SK-N-SH treated with all-trans-retinoic acid at 6 μM for 48 hours (cell line): ENCODE measurements around the gene MRPS35.

ENCODE experiments used
- ATAC-seq: fragments of 200-7000 bp; cut with Tn5 transposase; 3 replicates; pipeline ENCODE4 v1.9.1; 2020; ENCODE audit warnings: mild to moderate bottlenecking, moderate library complexity
- ARNTL ChIP-seq: fragments of 450-650 bp; formaldehyde crosslinking; IDR thresholded peaks from 2 replicates; pipeline ENCODE4 v1.5.0; 2020; ENCODE audit warnings: low read depth, mild to moderate bottlenecking, moderate library complexity, borderline replicate concordance
- BACH2 ChIP-seq: fragments of 250-450 bp; sonication (Bioruptor Pico); IDR thresholded peaks from 2 replicates; pipeline ENCODE4 v1.9.0; 2021; ENCODE audit warnings: mild to moderate bottlenecking, borderline replicate concordance
- CREB5 ChIP-seq: fragments of 250-450 bp; sonication (Bioruptor Pico); IDR thresholded peaks from 2 replicates; pipeline ENCODE4 v1.5.1; 2020; ENCODE audit warnings: low read depth, mild to moderate bottlenecking, moderate library complexity
- CSDC2 ChIP-seq: fragments of 250-450 bp; sonication (Bioruptor Pico); IDR thresholded peaks from 2 replicates; pipeline ENCODE4 v1.5.0; 2020; ENCODE audit warnings: mild to moderate bottlenecking, moderate library complexity
- CSRNP3 ChIP-seq: fragments of 250-450 bp; sonication (Bioruptor Pico); IDR thresholded peaks from 2 replicates; pipeline ENCODE4 v1.5.1; 2021; ENCODE audit warnings: mild to moderate bottlenecking, moderate library complexity
- ESRRG ChIP-seq: fragments of 250-450 bp; sonication (Bioruptor Pico); IDR thresholded peaks from 2 replicates; pipeline ENCODE4 v1.6.1; 2021; ENCODE audit warnings: mild to moderate bottlenecking
- GLIS3 ChIP-seq: fragments of 250-450 bp; sonication (Bioruptor Pico); IDR thresholded peaks from 2 replicates; pipeline ENCODE4 v1.5.0; 2020; ENCODE audit warnings: mild to moderate bottlenecking, moderate library complexity
- ISL1 ChIP-seq: fragments of 250-450 bp; sonication (Bioruptor Pico); IDR thresholded peaks from 2 replicates; pipeline ENCODE4 v2.1.2; 2022; ENCODE audit warnings: mild to moderate bottlenecking, moderate library complexity
- OSR1 ChIP-seq: fragments of 250-450 bp; sonication (Bioruptor Pico); IDR thresholded peaks from 2 replicates; pipeline ENCODE4 v1.8.0; 2022; ENCODE audit warnings: moderate library complexity, mild to moderate bottlenecking, inconsistent platforms
- PATZ1 ChIP-seq: fragments of 250-450 bp; sonication (Bioruptor Pico); IDR thresholded peaks from 2 replicates; pipeline ENCODE4 v1.8.0; 2020; ENCODE audit warnings: mild to moderate bottlenecking, moderate library complexity, borderline replicate concordance
- POU6F1 ChIP-seq: fragments of 250-450 bp; sonication (Bioruptor Pico); IDR thresholded peaks from 2 replicates; pipeline ENCODE4 v1.8.0; 2021; ENCODE audit warnings: low read depth, mild to moderate bottlenecking, moderate library complexity, borderline replicate concordance
- PPARA ChIP-seq: fragments of 250-450 bp; sonication (Bioruptor Pico); IDR thresholded peaks from 2 replicates; pipeline ENCODE4 v1.5.0; 2020; ENCODE audit warnings: mild to moderate bottlenecking, borderline replicate concordance
- RARB ChIP-seq: fragments of 250-450 bp; sonication (Bioruptor Pico); IDR thresholded peaks from 2 replicates; pipeline ENCODE4 v1.8.0; 2021; ENCODE audit warnings: mild to moderate bottlenecking, moderate library complexity
- SNAI2 ChIP-seq: fragments of 250-450 bp; sonication (Bioruptor Pico); IDR thresholded peaks from 2 replicates; pipeline ENCODE4 v1.5.0; 2020; ENCODE audit warnings: mild to moderate bottlenecking, moderate library complexity
- TCF4 ChIP-seq: fragments of 250-450 bp; sonication (Bioruptor Pico); IDR thresholded peaks from 2 replicates; pipeline ENCODE4 v1.8.0; 2021; ENCODE audit warnings: mild to moderate bottlenecking, moderate library complexity, borderline replicate concordance
- TOX ChIP-seq: fragments of 250-450 bp; sonication (Bioruptor Pico); IDR thresholded peaks from 2 replicates; pipeline ENCODE4 v1.8.0; 2021; ENCODE audit warnings: mild to moderate bottlenecking, moderate library complexity, borderline replicate concordance
- TSHZ2 ChIP-seq: fragments of 250-450 bp; sonication (Bioruptor Pico); IDR thresholded peaks from 2 replicates; pipeline ENCODE4 v1.5.0; 2020; ENCODE audit warnings: mild to moderate bottlenecking, moderate library complexity
- ZC3H10 ChIP-seq: fragments of 250-450 bp; sonication (Bioruptor Pico); IDR thresholded peaks from 2 replicates; pipeline ENCODE4 v1.5.1; 2021; ENCODE audit warnings: mild to moderate bottlenecking, moderate library complexity
- ZFP3 ChIP-seq: fragments of 250-450 bp; sonication (Bioruptor Pico); IDR thresholded peaks from 2 replicates; pipeline ENCODE4 v1.5.0; 2020; ENCODE audit warnings: mild to moderate bottlenecking, moderate library complexity
- ZFP30 ChIP-seq: fragments of 450-650 bp; formaldehyde crosslinking; IDR thresholded peaks from 2 replicates; pipeline ENCODE4 v1.5.0; 2022; ENCODE audit warnings: mild to moderate bottlenecking, moderate library complexity
- ZNF565 ChIP-seq: fragments of 450-650 bp; formaldehyde crosslinking; conservative IDR thresholded peaks from 2 replicates; pipeline ENCODE4 v1.5.0; 2020; ENCODE audit warnings: low read depth, mild to moderate bottlenecking, moderate library complexity
- ZNF70 ChIP-seq: fragments of 450-650 bp; formaldehyde crosslinking; IDR thresholded peaks from 2 replicates; pipeline ENCODE4 v1.5.0; 2020; ENCODE audit warnings: mild to moderate bottlenecking, moderate library complexity
- ZNF8 ChIP-seq: fragments of 450-650 bp; formaldehyde crosslinking; IDR thresholded peaks from 2 replicates; pipeline ENCODE4 v1.5.0; 2020; ENCODE audit warnings: mild to moderate bottlenecking, moderate library complexity

MRPS35 gene

GRCh38 chr12:27778206-27778605 is 67.6 kb downstream of the MRPS35 start:
- ATAC-seq: no peak
- TF ChIP-seq ZFP3 (CRISPR knock-in tag): no peak
- TF ChIP-seq ARNTL (CRISPR knock-in tag): no peak
- no peak for TF ChIP-seq ZNF70 (CRISPR knock-in tag)
- TF ChIP-seq CREB5: no peak
- no peak for TF ChIP-seq BACH2 (CRISPR knock-in tag)
- no peak for TF ChIP-seq GLIS3 (CRISPR knock-in tag)
- TF ChIP-seq ESRRG (CRISPR knock-in tag): no peak
- no peak for TF ChIP-seq OSR1 (CRISPR knock-in tag)
- TF ChIP-seq TCF4: no peak
- no peak for TF ChIP-seq ISL1 (CRISPR knock-in tag)
- no peak for TF ChIP-seq ZNF8
- no peak for TF ChIP-seq ZFP30 (CRISPR knock-in tag)
- TF ChIP-seq CSRNP3 (CRISPR knock-in tag): no peak
- no peak for TF ChIP-seq ZNF565 (CRISPR knock-in tag)
- TF ChIP-seq PATZ1 (CRISPR knock-in tag): no peak
- no peak for TF ChIP-seq CSDC2 (CRISPR knock-in tag)
- TF ChIP-seq ZC3H10: no peak
- no peak for TF ChIP-seq POU6F1 (CRISPR knock-in tag)

- ATAC-seq: peak; percentile 3; the same call in 1 of the 3 replicates
These were observed 68.8 kb downstream of the MRPS35 start for GRCh38 chr12:27779416-27779919.

GRCh38 chr12:27779920-27780611 is 69.4 kb downstream of the MRPS35 start, which contains the start of the genes KLHL42 and MANSC4:
TSS of gene KLHL42 (plus strand) at chr12:27780233. CDS start at chr12:27780331, 98 bp downstream.
TSS of gene MANSC4 (minus strand) at chr12:27780236. CDS start at chr12:27771276, 8,960 bp downstream.
- TF ChIP-seq RARB (CRISPR knock-in tag) (no peak), ISL1 (CRISPR knock-in tag) (no peak), CSDC2 (CRISPR knock-in tag) (no peak), TSHZ2 (CRISPR knock-in tag) (no peak), TCF4 (no peak), SNAI2 (CRISPR knock-in tag) (no peak), TOX (no peak), CREB5 (no peak), PPARA (CRISPR knock-in tag) (no peak), POU6F1 (CRISPR knock-in tag) (no peak), ZNF8 (no peak), ZNF70 (CRISPR knock-in tag) (no peak), ZNF565 (CRISPR knock-in tag) (no peak)
- ATAC-seq: peak; percentile 85

More at GRCh38 chr12:27779416-27779919, 68.8 kb downstream of the MRPS35 start:
- TF ChIP-seq ZNF565 (CRISPR knock-in tag): 0 out of 2 replicates have a peak, but pooled peaks have one; percentile 32
- TF ChIP-seq OSR1 (CRISPR knock-in tag): no peak
